Fibroblast of the conjunctiva (primary cell): Measurements from ENCODE around the gene PELO.
"Not testable (repeated sequence)": the region's sequence is repeated elsewhere in the genome, so short reads cannot be mapped to it uniquely, and the experiment has no call there.

ENCODE experiments used
- DNase-seq: peaks from one replicate; pipeline ENCODE4 v3.0.0-alpha.2; 2010; ENCODE audit warnings: low read depth

PELO gene

GRCh38 chr5:52787600-52788504, at the start of gene PELO, which contains the start of gene ITGA1:
Gene PELO, plus strand, starts transcription at chr5:52787916. Its CDS starts 12,479 bp downstream, at chr5:52800395.
Gene ITGA1, plus strand, starts transcription at chr5:52787916. Its CDS starts 438 bp downstream, at chr5:52788354.
- peak; percentile 49 for DNase-seq

- DNase-seq: no peak
These were observed 49.6 kb upstream of the PELO start for GRCh38 chr5:52738095-52738506.

- no peak for DNase-seq
These were observed 47.7 kb upstream of the PELO start for GRCh38 chr5:52740007-52740406.

- DNase-seq: no peak
These were observed 44.7 kb upstream of the PELO start for GRCh38 chr5:52743012-52743411.

- no peak for DNase-seq
These were observed 44.2 kb upstream of the PELO start for GRCh38 chr5:52743529-52743928.

- DNase-seq: no peak
These were observed 43.7 kb upstream of the PELO start for GRCh38 chr5:52743970-52744369.

GRCh38 chr5:52744867-52745458, 42.8 kb upstream of the PELO start:
- DNase-seq: not testable (repeated sequence)

- peak; percentile 17 for DNase-seq
These were observed 41.2 kb upstream of the PELO start for GRCh38 chr5:52746539-52746938.

GRCh38 chr5:52748590-52748989, 39.1 kb upstream of the PELO start:
- DNase-seq: no peak

- no peak for DNase-seq
These were observed 38.0 kb upstream of the PELO start for GRCh38 chr5:52749666-52750065.

GRCh38 chr5:52751137-52751536, 36.6 kb upstream of the PELO start:
- no peak for DNase-seq

- no peak for DNase-seq
These were observed 33.7 kb upstream of the PELO start for GRCh38 chr5:52754051-52754450.

- DNase-seq: no peak
These were observed 30.2 kb upstream of the PELO start for GRCh38 chr5:52757527-52757926.

- DNase-seq: no peak
These were observed 29.7 kb upstream of the PELO start for GRCh38 chr5:52758014-52758413.

GRCh38 chr5:52759331-52759730, 28.4 kb upstream of the PELO start:
- DNase-seq: no peak

- no peak for DNase-seq
These were observed 26.9 kb upstream of the PELO start for GRCh38 chr5:52760695-52761366.

- no peak for DNase-seq
These were observed 20.4 kb upstream of the PELO start for GRCh38 chr5:52767217-52767743.

GRCh38 chr5:52767766-52768480, 19.8 kb upstream of the PELO start:
- DNase-seq: no peak

- no peak for DNase-seq
These were observed 18.7 kb upstream of the PELO start for GRCh38 chr5:52769061-52769460.

GRCh38 chr5:52770287-52770939, 17.3 kb upstream of the PELO start:
- no peak for DNase-seq

GRCh38 chr5:52771343-52772039, 16.2 kb upstream of the PELO start:
- DNase-seq: no peak
